WTC11 (cell line): ENCODE data around the gene IGSF5.
"Not testable (repeated sequence)": the region's sequence is repeated elsewhere in the genome, so short reads cannot be mapped to it uniquely, and the experiment has no call there.

Source experiments
- ATF2 ChIP-seq: sonication (generic); formaldehyde crosslinking; IDR thresholded peaks from 2 replicates; pipeline ENCODE4 v1.8.1; 2022; ENCODE audit warnings: low read depth, missing genetic modification reagents, borderline replicate concordance
- CTCF ChIP-seq: fragments of 200-600 bp; IDR thresholded peaks from 2 replicates; pipeline ENCODE4 v1.8.0; 2022; ENCODE audit warnings: antibody characterized with exemption
- NR3C1 ChIP-seq: sonication (generic); formaldehyde crosslinking; conservative IDR thresholded peaks from 2 replicates; pipeline ENCODE4 v1.8.1; 2023; ENCODE audit warnings: low read depth, mild to moderate bottlenecking, missing genetic modification reagents
- SMAD4 ChIP-seq: sonication (generic); formaldehyde crosslinking; IDR thresholded peaks from 2 replicates; pipeline ENCODE4 v1.8.0; 2022; ENCODE audit warnings: mild to moderate bottlenecking, missing genetic modification reagents
- USF2 ChIP-seq: sonication (generic); formaldehyde crosslinking; IDR thresholded peaks from 2 replicates; pipeline ENCODE4 v1.8.1; 2023; ENCODE audit warnings: mild to moderate bottlenecking, missing genetic modification reagents, moderate library complexity

- not testable (repeated sequence) for TF ChIP-seq CTCF; ATF2 (CRISPR knock-in tag); NR3C1 (CRISPR knock-in tag); SMAD4 (CRISPR knock-in tag); USF2 (CRISPR knock-in tag)
Observed at GRCh38 chr21:39744883-39745282, at the start of gene IGSF5.
